ENCODE results near the gene CACNA1B. TPM values are rescaled to one million over a fixed set of nuclear protein-coding genes. Genes with fewer than 3 reads are reported as not detected.

Gene CACNA1B
- total RNA-seq, 5 donors from 2014 or later (not counting 1 experiment from before 2014, with no cell fraction given), result 0.03 to 0.09 (median 0.03) TPM; not detected in 2

GRCh38 chr9:137967280-137967953 lies 89.8 kb downstream of the CACNA1B start:
- ChIA-PET POLR2A (no interaction called here), CTCF (no interaction called here)
- Mint-ChIP-seq H3K27ac (no peak overlapping the region), H3K4me3 (no peak overlapping the region), H3K9me3 (peaks cover 0 to 9% (median 7%) of the 10 kb centered on the region in 3 donors), H3K27me3 (peaks cover 32 to 35% of the 10 kb centered on the region in 2 donors), H3K36me3 (no peaks in the 10 kb centered on the region), H3K4me1 (peaks cover 0 to 3% (median 0%) of the 10 kb centered on the region in 3 donors)
- WGBS (ENCODE audit: insufficient coverage), result 77% methylated on average over 13 of the region's 17 CpGs
- Histone ChIP-seq H3K4me3 (ENCODE audit: control insufficient read depth in 1 of 2, extremely low read depth in 1 of 2, low read length in 1 of 2) (no peak overlapping the region), H3K9me3 (no peaks in the 10 kb centered on the region), H3K27me3 (replicated peaks in 1 of 2; ENCODE audit: control insufficient read depth in 2 of 2, extremely low read depth in 1 of 2, insufficient read depth in 2 of 2, low read length in 1 of 2) (peaks cover 0 to 41% of the 10 kb centered on the region in 2 experiments), H3K27ac (ENCODE audit: low read length) (no peak overlapping the region), H3K36me3 (ENCODE audit: control insufficient read depth in 2 of 2, extremely low read depth in 1 of 2, insufficient read depth in 1 of 2, low read length in 1 of 2) (no peaks in the 10 kb centered on the region), H3K4me1 (ENCODE audit: control insufficient read depth in 1 of 2, extremely low read depth in 1 of 2, insufficient read depth in 2 of 2, low read length in 2 of 2) (no peaks in the 10 kb centered on the region)
- DNase-seq (no peak), ATAC-seq (replicated peaks in 1 of 4) (no peak)

GRCh38 chr9:137968235-137968634 lies 90.7 kb downstream of the CACNA1B start:
- peak in 1 of 35 experiments; percentile 1 for DNase-seq
- Mint-ChIP-seq H3K36me3 (no peaks in the 10 kb centered on the region), H3K4me3 (no peak overlapping the region), H3K9me3 (peaks cover 0 to 5% (median 0%) of the 10 kb centered on the region in 3 donors), H3K4me1 (peaks cover 0 to 5% (median 0%) of the 10 kb centered on the region in 3 donors), H3K27me3 (peaks cover 39 to 43% of the 10 kb centered on the region in 2 donors), H3K27ac (no peak overlapping the region)
- POLR2A ChIA-PET, result no interaction called here
- H3K9me3 ChIP-seq, result no peaks in the 10 kb centered on the region
- H3K4me3 ChIP-seq (ENCODE audit: control insufficient read depth in 1 of 2, extremely low read depth in 1 of 2, low read length in 1 of 2), result no peak overlapping the region
- ATAC-seq (replicated peaks in 1 of 4), result no peak
- H3K36me3 ChIP-seq (ENCODE audit: control insufficient read depth in 2 of 2, extremely low read depth in 1 of 2, insufficient read depth in 1 of 2, low read length in 1 of 2), result no peaks in the 10 kb centered on the region
- WGBS (ENCODE audit: insufficient coverage), result 70% methylated on average over 10 of the region's 10 CpGs
- peaks cover 0 to 49% of the 10 kb centered on the region in 2 experiments for H3K27me3 ChIP-seq (replicated peaks in 1 of 2; ENCODE audit: control insufficient read depth in 2 of 2, extremely low read depth in 1 of 2, insufficient read depth in 2 of 2, low read length in 1 of 2)
- CTCF ChIA-PET, result no interaction called here
- H3K27ac ChIP-seq (ENCODE audit: low read length), result no peak overlapping the region
- no peaks in the 10 kb centered on the region for H3K4me1 ChIP-seq (ENCODE audit: control insufficient read depth in 1 of 2, extremely low read depth in 1 of 2, insufficient read depth in 2 of 2, low read length in 2 of 2)

GRCh38 chr9:137969008-137969407 lies 91.4 kb downstream of the CACNA1B start:
- H3K27ac ChIP-seq (ENCODE audit: low read length), result no peak overlapping the region
- Mint-ChIP-seq H3K9me3 (peaks cover 0 to 4% (median 0%) of the 10 kb centered on the region in 3 donors), H3K27me3 (peaks cover 35 to 46% of the 10 kb centered on the region in 2 donors), H3K27ac (no peak overlapping the region), H3K36me3 (no peaks in the 10 kb centered on the region), H3K4me1 (peaks cover 0 to 5% (median 0%) of the 10 kb centered on the region in 3 donors), H3K4me3 (no peak overlapping the region)
- no peaks in the 10 kb centered on the region for H3K9me3 ChIP-seq
- H3K27me3 ChIP-seq (replicated peaks in 1 of 2; ENCODE audit: control insufficient read depth in 2 of 2, extremely low read depth in 1 of 2, insufficient read depth in 2 of 2, low read length in 1 of 2), result peaks cover 0 to 56% of the 10 kb centered on the region in 2 experiments
- DNase-seq, result peak in 1 of 35 experiments; percentile 15
- no peak overlapping the region for H3K4me3 ChIP-seq (ENCODE audit: control insufficient read depth in 1 of 2, extremely low read depth in 1 of 2, low read length in 1 of 2)
- H3K36me3 ChIP-seq (ENCODE audit: control insufficient read depth in 2 of 2, extremely low read depth in 1 of 2, insufficient read depth in 1 of 2, low read length in 1 of 2), result no peaks in the 10 kb centered on the region
- no peak for ATAC-seq (replicated peaks in 1 of 4)
- H3K4me1 ChIP-seq (ENCODE audit: control insufficient read depth in 1 of 2, extremely low read depth in 1 of 2, insufficient read depth in 2 of 2, low read length in 2 of 2), result no peaks in the 10 kb centered on the region
- POLR2A ChIA-PET, result no interaction called here
- CTCF ChIA-PET, result no interaction called here
- 76% methylated on average over 7 of the region's 8 CpGs for WGBS (ENCODE audit: insufficient coverage)

GRCh38 chr9:137969685-137970084 lies 92.1 kb downstream of the CACNA1B start:
- Mint-ChIP-seq H3K27me3 (peaks cover 31 to 40% of the 10 kb centered on the region in 2 donors), H3K4me3 (no peak overlapping the region), H3K9me3 (no peaks in the 10 kb centered on the region), H3K36me3 (no peaks in the 10 kb centered on the region), H3K4me1 (peaks cover 0 to 5% (median 0%) of the 10 kb centered on the region in 3 donors), H3K27ac (no peak overlapping the region)
- ATAC-seq (replicated peaks in 1 of 4), result no peak
- Histone ChIP-seq H3K9me3 (no peaks in the 10 kb centered on the region), H3K4me1 (ENCODE audit: control insufficient read depth in 1 of 2, extremely low read depth in 1 of 2, insufficient read depth in 2 of 2, low read length in 2 of 2) (no peaks in the 10 kb centered on the region), H3K4me3 (ENCODE audit: control insufficient read depth in 1 of 2, extremely low read depth in 1 of 2, low read length in 1 of 2) (no peak overlapping the region), H3K27me3 (replicated peaks in 1 of 2; ENCODE audit: control insufficient read depth in 2 of 2, extremely low read depth in 1 of 2, insufficient read depth in 2 of 2, low read length in 1 of 2) (peaks cover 0 to 58% of the 10 kb centered on the region in 2 experiments), H3K36me3 (ENCODE audit: control insufficient read depth in 2 of 2, extremely low read depth in 1 of 2, insufficient read depth in 1 of 2, low read length in 1 of 2) (no peaks in the 10 kb centered on the region), H3K27ac (ENCODE audit: low read length) (no peak overlapping the region)
- 0% methylated on average over 1 of the region's 3 CpGs for WGBS (ENCODE audit: insufficient coverage)
- POLR2A ChIA-PET, result no interaction called here
- CTCF ChIA-PET, result no interaction called here
- DNase-seq, result no peak

- no peaks in the 10 kb centered on the region for H3K9me3 Mint-ChIP-seq
- H3K4me1 Mint-ChIP-seq, result peaks cover 0 to 5% (median 0%) of the 10 kb centered on the region in 3 donors
- peaks cover 0 to 60% of the 10 kb centered on the region in 2 experiments for H3K27me3 ChIP-seq (replicated peaks in 1 of 2; ENCODE audit: control insufficient read depth in 2 of 2, extremely low read depth in 1 of 2, insufficient read depth in 2 of 2, low read length in 1 of 2)
- DNase-seq (no peak), ATAC-seq (replicated peaks in 1 of 4) (no peak)
- ChIA-PET CTCF (no interaction called here), POLR2A (no interaction called here)
- peaks cover 29 to 37% of the 10 kb centered on the region in 2 donors for H3K27me3 Mint-ChIP-seq
- no peaks in the 10 kb centered on the region for H3K9me3 ChIP-seq
- H3K36me3 ChIP-seq (ENCODE audit: control insufficient read depth in 2 of 2, extremely low read depth in 1 of 2, insufficient read depth in 1 of 2, low read length in 1 of 2), result no peaks in the 10 kb centered on the region
- H3K27ac Mint-ChIP-seq, result no peak overlapping the region
- no peak overlapping the region for H3K4me3 Mint-ChIP-seq
- H3K4me1 ChIP-seq (ENCODE audit: control insufficient read depth in 1 of 2, extremely low read depth in 1 of 2, insufficient read depth in 2 of 2, low read length in 2 of 2), result no peaks in the 10 kb centered on the region
- H3K4me3 ChIP-seq (ENCODE audit: control insufficient read depth in 1 of 2, extremely low read depth in 1 of 2, low read length in 1 of 2), result no peak overlapping the region
- no peak overlapping the region for H3K27ac ChIP-seq (ENCODE audit: low read length)
- H3K36me3 Mint-ChIP-seq, result no peaks in the 10 kb centered on the region
Measured at GRCh38 chr9:137970098-137970497, 92.5 kb downstream of the CACNA1B start.

- POLR2A ChIA-PET, result no interaction called here
- H3K27ac Mint-ChIP-seq, result no peak overlapping the region
- H3K9me3 Mint-ChIP-seq, result no peaks in the 10 kb centered on the region
- no peaks in the 10 kb centered on the region for H3K4me1 ChIP-seq (ENCODE audit: control insufficient read depth in 1 of 2, extremely low read depth in 1 of 2, insufficient read depth in 2 of 2, low read length in 2 of 2)
- H3K27me3 ChIP-seq (replicated peaks in 1 of 2; ENCODE audit: control insufficient read depth in 2 of 2, extremely low read depth in 1 of 2, insufficient read depth in 2 of 2, low read length in 1 of 2), result peaks cover 0 to 63% of the 10 kb centered on the region in 2 experiments
- H3K27ac ChIP-seq (ENCODE audit: low read length), result no peak overlapping the region
- DNase-seq (peak in 1 of 35 experiments; percentile 21), ATAC-seq (replicated peaks in 1 of 4) (no peak)
- 92% methylated on average over 15 of the region's 18 CpGs for WGBS (ENCODE audit: insufficient coverage)
- peaks cover 0 to 5% (median 0%) of the 10 kb centered on the region in 3 donors for H3K4me1 Mint-ChIP-seq
- H3K36me3 Mint-ChIP-seq, result no peaks in the 10 kb centered on the region
- no peaks in the 10 kb centered on the region for H3K9me3 ChIP-seq
- H3K36me3 ChIP-seq (ENCODE audit: control insufficient read depth in 2 of 2, extremely low read depth in 1 of 2, insufficient read depth in 1 of 2, low read length in 1 of 2), result no peaks in the 10 kb centered on the region
- CTCF ChIA-PET, result no interaction called here
- H3K27me3 Mint-ChIP-seq, result peaks cover 29 to 37% of the 10 kb centered on the region in 2 donors
- no peak overlapping the region for H3K4me3 Mint-ChIP-seq
- no peak overlapping the region for H3K4me3 ChIP-seq (ENCODE audit: control insufficient read depth in 1 of 2, extremely low read depth in 1 of 2, low read length in 1 of 2)
Measured at GRCh38 chr9:137970686-137971476, 93.3 kb downstream of the CACNA1B start.

Data from T-cell (primary cell).